Breast epithelium (tissue), 4 donors: ENCODE results near the gene FRRS1. TPM values are rescaled to one million over a fixed set of nuclear protein-coding genes. Genes with fewer than 3 reads are reported as not detected.

Experiments used
- DNase-seq, 2 donors: peaks; one replicate each; pipeline ENCODE4 v3.0.0-alpha.2; 2019; ENCODE audit warnings: low spot score in 2 of 2
- H3K27ac ChIP-seq, 2 donors: fragments of 200-600 bp; sonication (generic) in 1 of 2; one replicate each; pipeline ENCODE4 v1.5.1; 2016 to 2019; ENCODE audit warnings: mild to moderate bottlenecking in 1 of 2
- H3K27me3 ChIP-seq, 2 donors: fragments of 200-600 bp; sonication (generic) in 1 of 2; one replicate each; pipeline versions ENCODE4 v1.5.1 to v1.6.0; 2017 to 2019; ENCODE audit warnings: control low read depth in 1 of 2, mild to moderate bottlenecking in 1 of 2
- H3K36me3 ChIP-seq: fragments of 200-600 bp; one replicate; pipeline ENCODE4 v1.5.1; 2019
- H3K4me1 ChIP-seq, 2 donors: fragments of 200-600 bp; sonication (generic); one replicate each; pipeline ENCODE4 v1.5.1; 2016 to 2019; ENCODE audit warnings: control low read depth in 1 of 2
- H3K4me3 ChIP-seq, 3 donors: fragments of 200-600 bp; sonication (generic); 1 replicate in 2 of 3; 2 replicates in 1 of 3; pipeline ENCODE4 v1.5.1; 2016 to 2019; ENCODE audit warnings: mild to moderate bottlenecking in 3 of 3, moderate library complexity in 2 of 3
- H3K9me3 ChIP-seq, 2 donors: fragments of 200-600 bp; sonication (generic) in 1 of 2; one replicate each; pipeline ENCODE4 v1.5.1; 2016 to 2019; ENCODE audit warnings: control low read depth in 1 of 2
- CTCF ChIP-seq, 3 donors: fragments of 450-650 bp; IDR thresholded peaks; one replicate each; pipeline ENCODE4 v1.5.1; 2016 to 2017; ENCODE audit warnings: antibody characterized with exemption in 3 of 3, mild to moderate bottlenecking in 3 of 3, moderate library complexity in 3 of 3
- POLR2A ChIP-seq: fragments of 450-650 bp; IDR thresholded peaks from one replicate; pipeline ENCODE4 v1.6.1; 2016; ENCODE audit warnings: antibody characterized with exemption, mild to moderate bottlenecking, moderate library complexity
- POLR2AphosphoS5 ChIP-seq, 3 donors: sonication (generic); formaldehyde crosslinking; IDR thresholded peaks; one replicate each; pipeline ENCODE4 v1.6.1; 2017; ENCODE audit warnings: antibody characterized with exemption in 3 of 3
- intact Hi-C: fragments of 100-400 bp; cut with DNase I; formaldehyde crosslinking; loops from one replicate; pipeline ENCODE4 v1.15.1; 2023; ENCODE audit warnings: low total_unique reads
- total RNA-seq, 3 donors: library from RNA; depleted of rRNA; stranded (reverse); fragments of >200 nt; gene quantifications; one replicate each; pipeline ENCODE4 v1.1.0, GENCODE V29; 2016

Gene FRRS1
- total RNA-seq, 3 donors from 2014 or later = 12.1 to 21.1 (median 12.5) TPM

- Histone ChIP-seq H3K36me3 (peaks cover 2% of the 10 kb centered on the region), H3K27me3 (no peaks in the 10 kb centered on the region), H3K27ac (no peak overlapping the region), H3K4me1 (no peaks in the 10 kb centered on the region), H3K4me3 (no peak overlapping the region), H3K9me3 (no peaks in the 10 kb centered on the region)
- peak; percentile 39 to 58 for DNase-seq
- intact Hi-C loops = no loop called here
- TF ChIP-seq CTCF (IDR thresholded peaks at IDR 0.05) (peak; percentile 75 to 89 (median 82)), POLR2AphosphoS5 (IDR thresholded peaks at IDR 0.05) (no peak)
Observed at GRCh38 chr1:99707535-99708142, 58.8 kb downstream of the FRRS1 start.

- no peak for DNase-seq
- H3K36me3 ChIP-seq = no peaks in the 10 kb centered on the region
- H3K27me3 ChIP-seq = no peaks in the 10 kb centered on the region
- H3K4me1 ChIP-seq = no peaks in the 10 kb centered on the region
- intact Hi-C loops = no loop called here
- H3K4me3 ChIP-seq = no peak overlapping the region
- no peak overlapping the region for H3K27ac ChIP-seq
- TF ChIP-seq POLR2A (no peak), CTCF (IDR thresholded peaks at IDR 0.05) (no peak), POLR2AphosphoS5 (IDR thresholded peaks at IDR 0.05) (no peak)
- H3K9me3 ChIP-seq = peaks cover 0 to 4% of the 10 kb centered on the region in 2 donors
Observed at GRCh38 chr1:99705385-99705784, 61.0 kb downstream of the FRRS1 start.

GRCh38 chr1:99704356-99704816 is 62.0 kb downstream of the FRRS1 start:
- no peak for TF ChIP-seq POLR2A
- no peak for TF ChIP-seq CTCF (IDR thresholded peaks at IDR 0.05)
- TF ChIP-seq POLR2AphosphoS5 (IDR thresholded peaks at IDR 0.05) = no peak
- no peaks in the 10 kb centered on the region for H3K27me3 ChIP-seq
- H3K9me3 ChIP-seq = peaks cover 0 to 4% of the 10 kb centered on the region in 2 donors
- H3K4me1 ChIP-seq = no peaks in the 10 kb centered on the region
- H3K36me3 ChIP-seq = no peaks in the 10 kb centered on the region
- H3K4me3 ChIP-seq = peak overlapping the region in 1 of 3 donors; percentile 23
- DNase-seq = no peak
- H3K27ac ChIP-seq = peak overlapping the region in 1 of 2 donors; percentile 60
- intact Hi-C loops = no loop called here

GRCh38 chr1:99702221-99702620 is 64.2 kb downstream of the FRRS1 start:
- H3K27ac ChIP-seq = no peak overlapping the region
- H3K4me1 ChIP-seq = no peaks in the 10 kb centered on the region
- no peak for DNase-seq
- H3K4me3 ChIP-seq = no peak overlapping the region
- H3K36me3 ChIP-seq = no peaks in the 10 kb centered on the region
- TF ChIP-seq CTCF (IDR thresholded peaks at IDR 0.05) = no peak
- no peak for TF ChIP-seq POLR2A
- no peak for TF ChIP-seq POLR2AphosphoS5 (IDR thresholded peaks at IDR 0.05)
- intact Hi-C loops = no loop called here
- H3K27me3 ChIP-seq = no peaks in the 10 kb centered on the region
- peaks cover 0 to 4% of the 10 kb centered on the region in 2 donors for H3K9me3 ChIP-seq

GRCh38 chr1:99700020-99700419 is 66.4 kb downstream of the FRRS1 start:
- no peak for DNase-seq
- peaks cover 0 to 4% of the 10 kb centered on the region in 2 donors for H3K9me3 ChIP-seq
- H3K4me3 ChIP-seq = no peak overlapping the region
- H3K27me3 ChIP-seq = no peaks in the 10 kb centered on the region
- no peak overlapping the region for H3K27ac ChIP-seq
- intact Hi-C loops = no loop called here
- H3K4me1 ChIP-seq = no peaks in the 10 kb centered on the region
- TF ChIP-seq POLR2AphosphoS5 (IDR thresholded peaks at IDR 0.05) (no peak), POLR2A (no peak), CTCF (IDR thresholded peaks at IDR 0.05) (no peak)
- H3K36me3 ChIP-seq = no peaks in the 10 kb centered on the region
